ENCODE measurements around the gene GALNT3.

- TF ChIP-seq CTCF (conservative IDR thresholded peaks at IDR 0.05): no peak
- no peak for TF ChIP-seq EZH2 (IDR thresholded peaks at IDR 0.05; ENCODE audit: low read depth)
Observed at GRCh38 chr2:165779706-165780105, 14.3 kb downstream of the GALNT3 start.
